Mesendoderm (in vitro differentiated cells): ENCODE data around the gene UBQLN4.

ENCODE experiments used
- DNase-seq: peaks from one replicate; pipeline ENCODE4 v3.0.0; 2013
- H2AK5ac ChIP-seq: 2 replicates; pipeline ENCODE4 v1.6.1; 2013; ENCODE audit warnings: low read length, inconsistent platforms
- H2BK120ac ChIP-seq: 2 replicates; pipeline ENCODE4 v1.6.1; 2013; ENCODE audit warnings: low read depth, mild to moderate bottlenecking, low read length, moderate library complexity, mixed read lengths
- H2BK15ac ChIP-seq: replicated peaks from 2 replicates; pipeline ENCODE4 v1.6.1; 2013; ENCODE audit warnings: low read depth, mild to moderate bottlenecking, moderate library complexity
- H2BK5ac ChIP-seq: 2 replicates; pipeline ENCODE4 v1.6.1; 2013; ENCODE audit warnings: low read length, inconsistent platforms
- H3K18ac ChIP-seq: 2 replicates; pipeline ENCODE4 v1.6.1; 2013; ENCODE audit warnings: mild to moderate bottlenecking, low read length, mixed read lengths
- H3K23ac ChIP-seq: one replicate; pipeline ENCODE4 v1.6.1; 2013; ENCODE audit warnings: low read length
- H3K27ac ChIP-seq: 2 replicates; pipeline ENCODE4 v1.5.1; 2013; ENCODE audit warnings: low read depth, mild to moderate bottlenecking, inconsistent platforms, low read length, moderate library complexity
- H3K27me3 ChIP-seq: 2 replicates; pipeline ENCODE4 v1.6.1; 2013; ENCODE audit warnings: low read length, control low read depth, mild to moderate bottlenecking, inconsistent platforms; ENCODE audit not compliant: insufficient read depth, poor library complexity
- H3K36me3 ChIP-seq: 2 replicates; pipeline ENCODE4 v1.6.1; 2013; ENCODE audit warnings: low read length, inconsistent platforms; ENCODE audit not compliant: control insufficient read depth, insufficient read depth
- H3K4ac ChIP-seq: one replicate; pipeline ENCODE4 v1.6.1; 2013; ENCODE audit warnings: low read depth, mild to moderate bottlenecking, low read length, moderate library complexity
- H3K4me1 ChIP-seq: 2 replicates; pipeline ENCODE4 v1.6.1; 2013; ENCODE audit warnings: low read depth, low read length, inconsistent platforms; ENCODE audit not compliant: control insufficient read depth
- H3K4me2 ChIP-seq: 2 replicates; pipeline ENCODE4 v1.6.1; 2013; ENCODE audit warnings: low read length
- H3K4me3 ChIP-seq: 2 replicates; pipeline ENCODE4 v1.5.1; 2013; ENCODE audit warnings: mild to moderate bottlenecking, low read length
- H3K56ac ChIP-seq: one replicate; pipeline ENCODE4 v1.6.1; 2013; ENCODE audit warnings: low read length
- H3K79me1 ChIP-seq: 2 replicates; pipeline ENCODE4 v1.6.1; 2013; ENCODE audit warnings: low read length, inconsistent platforms
- H3K79me2 ChIP-seq: 2 replicates; pipeline ENCODE4 v1.6.1; 2013; ENCODE audit warnings: mild to moderate bottlenecking, low read length; ENCODE audit not compliant: control insufficient read depth, insufficient read depth
- H3K9ac ChIP-seq: 2 replicates; pipeline ENCODE4 v1.6.1; 2013; ENCODE audit warnings: low read length, inconsistent platforms
- H4K5ac ChIP-seq: one replicate; pipeline ENCODE4 v1.6.1; 2013; ENCODE audit warnings: low read length
- H4K8ac ChIP-seq: one replicate; pipeline ENCODE4 v1.6.1; 2013; ENCODE audit warnings: low read depth, mild to moderate bottlenecking, control low read depth, low read length, moderate library complexity
- WGBS: extraction: QIAGEN DNeasy Blood & Tissue Kit; methylation state at CpG from one replicate; pipeline ENCODE4 v1.1.7; 2013; ENCODE audit warnings: low lambda C conversion rate, missing lambda C conversion rate; ENCODE audit not compliant: insufficient coverage; ENCODE audit errors: extremely low coverage; 5-methylcytosine and 5-hydroxymethylcytosine counted together

The UBQLN4 gene

GRCh38 chr1:156019946-156020292 lies 33.7 kb downstream of the UBQLN4 start:
- Histone ChIP-seq H2BK120ac (no peak overlapping the region), H4K8ac (no peak overlapping the region), H3K79me2 (peaks cover 20% of the 10 kb centered on the region), H3K4me3 (peak overlapping the region; percentile 86), H3K9ac (peak overlapping the region; percentile 89), H3K4ac (peak overlapping the region; percentile 40), H2BK15ac (no peak overlapping the region), H3K4me1 (peaks cover 2% of the 10 kb centered on the region), H3K18ac (no peak overlapping the region), H3K36me3 (peaks cover 6% of the 10 kb centered on the region), H3K56ac (peak overlapping the region; percentile 97), H3K79me1 (peaks cover 9% of the 10 kb centered on the region), H4K5ac (no peak overlapping the region), H3K4me2 (peak overlapping the region; percentile 57), H2BK5ac (no peak overlapping the region), H2AK5ac (peak overlapping the region; percentile 33), H3K23ac (no peak overlapping the region), H3K27ac (no peak overlapping the region), H3K27me3 (no peaks in the 10 kb centered on the region)
- WGBS = no CpG with 5 or more reads among the region's 8 CpGs
- DNase-seq = no peak

GRCh38 chr1:156014829-156015228 lies 38.8 kb downstream of the UBQLN4 start:
- Histone ChIP-seq H3K79me1 (peaks cover 10% of the 10 kb centered on the region), H3K4me1 (peaks cover 2% of the 10 kb centered on the region), H3K56ac (no peak overlapping the region), H3K4ac (no peak overlapping the region), H2AK5ac (no peak overlapping the region), H2BK5ac (no peak overlapping the region), H4K5ac (no peak overlapping the region), H3K23ac (no peak overlapping the region), H3K4me2 (no peak overlapping the region), H3K36me3 (peaks cover 21% of the 10 kb centered on the region), H4K8ac (no peak overlapping the region), H3K27me3 (no peaks in the 10 kb centered on the region), H3K9ac (no peak overlapping the region), H3K4me3 (no peak overlapping the region), H3K79me2 (peaks cover 13% of the 10 kb centered on the region), H2BK120ac (no peak overlapping the region), H3K18ac (no peak overlapping the region), H2BK15ac (no peak overlapping the region), H3K27ac (no peak overlapping the region)
- no CpG with 5 or more reads among the region's 7 CpGs for WGBS
- peak; percentile 41 for DNase-seq

- no CpG with 5 or more reads among the region's 4 CpGs for WGBS
- H3K36me3 ChIP-seq = peaks cover 24% of the 10 kb centered on the region
- no peak overlapping the region for H3K27ac ChIP-seq
- H3K4me3 ChIP-seq = no peak overlapping the region
- H3K9ac ChIP-seq = no peak overlapping the region
- no peak overlapping the region for H2BK15ac ChIP-seq
- H3K4me2 ChIP-seq = no peak overlapping the region
- no peak for DNase-seq
- H4K8ac ChIP-seq = no peak overlapping the region
- no peak overlapping the region for H3K23ac ChIP-seq
- H2BK5ac ChIP-seq = no peak overlapping the region
- H4K5ac ChIP-seq = no peak overlapping the region
- no peak overlapping the region for H3K56ac ChIP-seq
- H3K4ac ChIP-seq = no peak overlapping the region
- no peaks in the 10 kb centered on the region for H3K27me3 ChIP-seq
- H3K79me1 ChIP-seq = peaks cover 2% of the 10 kb centered on the region
- no peak overlapping the region for H3K18ac ChIP-seq
- H3K79me2 ChIP-seq = peaks cover 2% of the 10 kb centered on the region
- no peaks in the 10 kb centered on the region for H3K4me1 ChIP-seq
- H2BK120ac ChIP-seq = no peak overlapping the region
- H2AK5ac ChIP-seq = no peak overlapping the region
These were observed 41.4 kb downstream of the UBQLN4 start for GRCh38 chr1:156012051-156012817.

- Histone ChIP-seq H3K4me2 (no peak overlapping the region), H2AK5ac (no peak overlapping the region), H2BK15ac (no peak overlapping the region), H4K8ac (no peak overlapping the region), H2BK120ac (no peak overlapping the region), H3K4ac (no peak overlapping the region), H3K79me1 (peaks cover 2% of the 10 kb centered on the region), H3K27ac (peak overlapping the region; percentile 26), H3K18ac (no peak overlapping the region), H3K4me3 (no peak overlapping the region), H2BK5ac (no peak overlapping the region), H4K5ac (no peak overlapping the region), H3K36me3 (peaks cover 22% of the 10 kb centered on the region), H3K27me3 (no peaks in the 10 kb centered on the region), H3K9ac (no peak overlapping the region), H3K23ac (no peak overlapping the region), H3K56ac (no peak overlapping the region), H3K4me1 (no peaks in the 10 kb centered on the region), H3K79me2 (no peaks in the 10 kb centered on the region)
- WGBS = no CpG with 5 or more reads among the region's 3 CpGs
- no peak for DNase-seq
These were observed 44.2 kb downstream of the UBQLN4 start for GRCh38 chr1:156009404-156009803.

GRCh38 chr1:156006666-156007376 lies 46.8 kb downstream of the UBQLN4 start:
- H4K5ac ChIP-seq = no peak overlapping the region
- H3K27me3 ChIP-seq = no peaks in the 10 kb centered on the region
- no peaks in the 10 kb centered on the region for H3K79me2 ChIP-seq
- WGBS = no CpG with 5 or more reads among the region's 7 CpGs
- H3K23ac ChIP-seq = no peak overlapping the region
- no peak overlapping the region for H2BK15ac ChIP-seq
- no peak overlapping the region for H2BK120ac ChIP-seq
- H4K8ac ChIP-seq = no peak overlapping the region
- no peak overlapping the region for H3K4ac ChIP-seq
- no peak overlapping the region for H3K4me2 ChIP-seq
- no peak overlapping the region for H3K27ac ChIP-seq
- no peaks in the 10 kb centered on the region for H3K79me1 ChIP-seq
- no peak overlapping the region for H2AK5ac ChIP-seq
- H2BK5ac ChIP-seq = no peak overlapping the region
- no peak overlapping the region for H3K18ac ChIP-seq
- H3K56ac ChIP-seq = no peak overlapping the region
- H3K4me1 ChIP-seq = no peaks in the 10 kb centered on the region
- no peak overlapping the region for H3K4me3 ChIP-seq
- no peak overlapping the region for H3K9ac ChIP-seq
- DNase-seq = no peak
- H3K36me3 ChIP-seq = peaks cover 15% of the 10 kb centered on the region
